CD4-positive, alpha-beta T cell treated with Interferon alpha-2 for 1 hour (primary cell): ENCODE measurements around the gene SLC9A8.
"Not testable (repeated sequence)": the region's sequence is repeated elsewhere in the genome, so short reads cannot be mapped to it uniquely, and the experiment has no call there.

Experiments
- DNase-seq, 2 donors: peaks; one replicate each; pipeline ENCODE4 v3.0.0-alpha.2; 2020 to 2022

SLC9A8 gene

GRCh38 chr20:49851991-49852390, 39.4 kb downstream of the SLC9A8 start:
- no peak for DNase-seq

GRCh38 chr20:49852522-49853080, 40.0 kb downstream of the SLC9A8 start:
- DNase-seq, result no peak

- DNase-seq, result no peak
These were observed 41.0 kb downstream of the SLC9A8 start for GRCh38 chr20:49853640-49854039.

- no peak for DNase-seq
These were observed 41.7 kb downstream of the SLC9A8 start for GRCh38 chr20:49854190-49854875.

GRCh38 chr20:49856904-49857303, 44.3 kb downstream of the SLC9A8 start:
- DNase-seq, result no peak

- DNase-seq, result no peak
These were observed 45.5 kb downstream of the SLC9A8 start for GRCh38 chr20:49858076-49858585.

- DNase-seq, result no peak
These were observed 46.4 kb downstream of the SLC9A8 start for GRCh38 chr20:49859011-49859410.

- no peak for DNase-seq
These were observed 47.2 kb downstream of the SLC9A8 start for GRCh38 chr20:49859807-49860206.

GRCh38 chr20:49861232-49861631, 48.6 kb downstream of the SLC9A8 start:
- DNase-seq, result not testable (repeated sequence)

GRCh38 chr20:49862607-49863200, 50.1 kb downstream of the SLC9A8 start:
- DNase-seq, result no peak

- no peak for DNase-seq
These were observed 51.0 kb downstream of the SLC9A8 start for GRCh38 chr20:49863666-49864065.

- DNase-seq, result no peak
These were observed 52.9 kb downstream of the SLC9A8 start for GRCh38 chr20:49865559-49865958.

- no peak for DNase-seq
These were observed 53.4 kb downstream of the SLC9A8 start for GRCh38 chr20:49866051-49866450.

GRCh38 chr20:49867453-49868215, 55.0 kb downstream of the SLC9A8 start:
- DNase-seq, result no peak

- DNase-seq, result no peak
These were observed 55.9 kb downstream of the SLC9A8 start for GRCh38 chr20:49868538-49868937.

GRCh38 chr20:49868964-49869363, 56.3 kb downstream of the SLC9A8 start:
- no peak for DNase-seq

GRCh38 chr20:49870261-49870660, 57.6 kb downstream of the SLC9A8 start:
- no peak for DNase-seq

- no peak for DNase-seq
These were observed 58.8 kb downstream of the SLC9A8 start for GRCh38 chr20:49871391-49871948.

- DNase-seq, result no peak
These were observed 59.4 kb downstream of the SLC9A8 start for GRCh38 chr20:49872056-49872455.

GRCh38 chr20:49874696-49875095, 62.1 kb downstream of the SLC9A8 start:
- DNase-seq, result no peak

GRCh38 chr20:49877386-49877921, 64.8 kb downstream of the SLC9A8 start:
- DNase-seq, result no peak

GRCh38 chr20:49878977-49879376, 66.3 kb downstream of the SLC9A8 start:
- no peak for DNase-seq

- DNase-seq, result no peak
These were observed 67.5 kb downstream of the SLC9A8 start for GRCh38 chr20:49880177-49880576.
